GM06990 (cell line): Measurements from ENCODE around the gene KBTBD2.

Experiments used
- DNase-seq: peaks from one replicate; pipeline ENCODE4 v3.0.0-alpha.2; 2011; ENCODE audit not compliant: insufficient read length; ENCODE audit errors: extremely low read depth
- H3K27me3 ChIP-seq: replicated peaks from 2 replicates; pipeline ENCODE4 v1.6.0; 2011; ENCODE audit warnings: low read length; ENCODE audit not compliant: control insufficient read depth, insufficient read depth
- H3K36me3 ChIP-seq: 2 replicates; pipeline ENCODE4 v1.5.1; 2011; ENCODE audit warnings: low read length; ENCODE audit not compliant: control insufficient read depth, insufficient read depth
- H3K4me3 ChIP-seq: replicated peaks from 2 replicates; pipeline ENCODE4 v1.5.1; 2011; ENCODE audit warnings: low read depth, mild to moderate bottlenecking, control low read depth, low read length
- CTCF ChIP-seq: IDR thresholded peaks from 2 replicates; pipeline ENCODE4 v1.5.1; 2011; ENCODE audit warnings: low read length, control low read depth, mild to moderate bottlenecking, inconsistent platforms; ENCODE audit not compliant: insufficient read depth, poor library complexity, severe bottlenecking

KBTBD2 gene

DNA sequence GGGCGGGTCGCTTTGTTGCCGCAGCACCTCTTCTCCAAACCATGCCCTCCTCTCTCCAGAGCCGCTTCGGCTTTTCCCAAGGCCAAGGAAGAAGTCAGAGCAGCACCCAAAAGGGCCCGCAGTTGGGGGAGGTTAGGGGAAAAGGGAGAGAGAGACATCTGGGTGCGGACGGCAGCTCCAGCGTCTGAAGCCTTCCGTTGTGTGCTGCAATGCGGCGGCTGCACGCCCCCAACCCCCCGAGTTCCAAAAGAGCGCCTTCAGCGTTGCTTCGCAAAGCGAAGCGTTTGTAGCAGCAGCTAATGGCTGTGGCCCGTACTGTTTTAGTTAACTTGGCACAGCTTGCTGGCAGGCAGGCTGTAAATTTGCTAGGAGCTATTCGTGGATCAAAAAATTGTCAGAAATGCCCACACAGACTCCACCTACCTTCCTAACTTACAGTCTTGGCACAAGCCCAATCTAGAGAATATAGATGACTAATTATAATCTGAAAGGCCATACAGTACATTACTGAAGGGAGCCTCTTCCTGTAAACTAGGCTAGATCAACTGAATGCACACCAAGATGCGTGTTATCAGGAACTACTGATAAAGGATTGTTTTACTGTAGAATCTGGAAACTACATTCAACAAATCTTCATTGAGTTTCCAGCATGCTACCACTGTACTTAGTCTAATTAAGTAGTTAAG is 1.1 kb upstream of the KBTBD2 start:
- Histone ChIP-seq H3K4me3 (peak overlapping the region; percentile 58), H3K36me3 (no peaks in the 10 kb centered on the region), H3K27me3 (no peaks in the 10 kb centered on the region)
- DNase-seq: peak; percentile 67
- no peak for TF ChIP-seq CTCF

DNA sequence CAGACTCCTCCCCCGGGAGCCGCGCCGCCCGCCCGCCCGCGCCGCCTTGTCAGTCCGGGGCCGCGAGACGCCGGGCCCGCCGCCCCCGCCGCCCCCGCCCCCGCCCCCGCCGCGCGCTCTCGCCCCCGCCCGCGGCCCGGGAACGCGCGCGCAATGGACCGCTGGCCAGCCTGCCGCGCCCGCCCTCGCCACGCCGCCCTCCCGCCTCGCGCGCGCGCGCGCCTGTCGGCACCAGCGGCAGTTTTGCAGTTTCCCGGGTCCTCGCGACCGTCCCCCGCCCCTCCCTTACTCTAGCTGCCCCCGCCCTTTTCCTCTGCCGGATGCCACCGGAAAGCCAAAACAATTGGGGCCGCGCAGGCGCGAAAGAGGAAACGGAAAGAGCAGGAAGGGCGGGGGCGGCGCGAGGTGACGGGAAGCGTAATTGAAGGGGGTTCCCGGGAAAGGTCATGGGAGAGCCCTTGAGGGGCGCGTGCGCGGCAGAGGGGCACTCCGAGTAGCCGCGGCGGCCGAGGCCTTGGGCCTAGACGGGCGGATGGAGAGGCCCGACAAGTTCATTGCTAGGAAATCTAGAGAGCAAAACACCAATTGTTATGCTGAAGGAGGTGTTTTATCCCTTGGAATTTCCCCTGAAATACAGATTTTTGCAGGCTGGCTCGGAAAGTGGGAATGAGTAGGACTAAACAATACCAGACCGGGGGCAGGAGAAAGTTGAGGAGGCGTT is 400 bp upstream of the KBTBD2 start:
- H3K36me3 ChIP-seq: no peaks in the 10 kb centered on the region
- H3K4me3 ChIP-seq: peak overlapping the region; percentile 94
- H3K27me3 ChIP-seq: no peaks in the 10 kb centered on the region
- no peak for TF ChIP-seq CTCF
- peak; percentile 96 for DNase-seq

GRCh38 chr7:32890793-32891042 is 842 bp downstream of the KBTBD2 start:
- H3K27me3 ChIP-seq: no peaks in the 10 kb centered on the region
- no peak for DNase-seq
- peak overlapping the region; percentile 94 for H3K4me3 ChIP-seq
- no peak for TF ChIP-seq CTCF
- no peaks in the 10 kb centered on the region for H3K36me3 ChIP-seq

DNA sequence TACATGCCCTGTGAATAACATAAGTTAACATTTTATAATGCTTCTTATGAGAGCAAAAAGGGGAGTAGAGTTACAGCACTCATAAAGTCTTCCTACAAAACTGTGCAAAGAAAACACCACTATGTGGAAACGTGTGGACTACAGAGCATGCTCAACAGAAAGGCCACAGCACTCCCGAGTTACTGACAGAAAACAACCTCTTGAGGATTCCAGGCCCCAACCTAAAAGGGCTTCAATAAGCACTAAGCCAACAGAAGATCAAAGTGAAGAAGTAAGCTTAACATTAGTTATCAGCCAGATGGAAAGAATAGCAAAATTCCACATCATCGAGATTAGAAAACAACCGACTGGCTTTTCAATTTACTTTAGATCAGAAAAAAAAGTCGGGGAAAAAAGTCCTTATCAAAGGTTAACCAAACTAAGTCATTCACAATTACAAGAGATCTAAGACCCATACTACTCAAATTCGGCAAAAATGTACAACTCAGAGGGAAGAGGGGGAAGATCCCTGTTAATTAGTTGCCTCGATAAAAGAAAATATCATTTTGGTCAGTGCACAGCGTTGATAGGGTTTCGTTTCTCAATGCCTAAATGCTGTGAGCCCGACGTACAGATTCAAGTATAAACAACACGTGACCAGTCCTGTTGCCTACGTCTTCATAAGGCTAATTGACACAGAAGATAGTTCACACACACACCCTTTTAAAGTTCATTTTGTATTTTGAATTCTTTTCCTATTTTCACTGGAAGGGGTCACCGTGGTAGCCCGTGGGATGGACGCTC is 1.4 kb downstream of the KBTBD2 start:
- no peaks in the 10 kb centered on the region for H3K27me3 ChIP-seq
- peak; percentile 22 for DNase-seq
- TF ChIP-seq CTCF: no peak
- peak overlapping the region; percentile 94 for H3K4me3 ChIP-seq
- no peaks in the 10 kb centered on the region for H3K36me3 ChIP-seq

DNA sequence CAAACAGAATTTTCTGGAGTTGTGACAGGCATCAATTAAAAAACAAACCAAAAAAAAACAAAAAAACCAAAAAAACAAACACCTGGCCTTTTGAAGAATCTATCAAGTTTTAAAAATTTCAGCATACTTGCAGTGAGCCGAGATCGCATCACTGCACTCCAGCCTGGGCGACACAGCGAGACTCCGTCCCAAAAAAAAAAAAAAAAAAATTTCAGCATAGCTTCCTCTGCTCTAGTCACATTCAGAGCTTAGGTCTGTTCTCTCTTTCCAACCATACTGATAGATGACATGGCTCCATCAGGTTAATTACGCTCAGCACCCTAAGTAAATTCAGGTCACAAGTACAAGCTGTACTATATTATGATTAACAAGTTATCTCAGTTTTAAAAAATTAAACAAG is 3.1 kb downstream of the KBTBD2 start:
- Histone ChIP-seq H3K27me3 (no peaks in the 10 kb centered on the region), H3K36me3 (no peaks in the 10 kb centered on the region), H3K4me3 (no peak overlapping the region)
- no peak for TF ChIP-seq CTCF
- DNase-seq: no peak
